Activated CD4-positive, alpha-beta T cell treated with anti-CD3 and anti-CD28 coated beads for 1 hour (primary cell): ENCODE data around the gene NFATC3.

Experiments used
- DNase-seq: peaks from one replicate; pipeline ENCODE4 v3.0.0-alpha.2; 2020

NFATC3 gene

DNA sequence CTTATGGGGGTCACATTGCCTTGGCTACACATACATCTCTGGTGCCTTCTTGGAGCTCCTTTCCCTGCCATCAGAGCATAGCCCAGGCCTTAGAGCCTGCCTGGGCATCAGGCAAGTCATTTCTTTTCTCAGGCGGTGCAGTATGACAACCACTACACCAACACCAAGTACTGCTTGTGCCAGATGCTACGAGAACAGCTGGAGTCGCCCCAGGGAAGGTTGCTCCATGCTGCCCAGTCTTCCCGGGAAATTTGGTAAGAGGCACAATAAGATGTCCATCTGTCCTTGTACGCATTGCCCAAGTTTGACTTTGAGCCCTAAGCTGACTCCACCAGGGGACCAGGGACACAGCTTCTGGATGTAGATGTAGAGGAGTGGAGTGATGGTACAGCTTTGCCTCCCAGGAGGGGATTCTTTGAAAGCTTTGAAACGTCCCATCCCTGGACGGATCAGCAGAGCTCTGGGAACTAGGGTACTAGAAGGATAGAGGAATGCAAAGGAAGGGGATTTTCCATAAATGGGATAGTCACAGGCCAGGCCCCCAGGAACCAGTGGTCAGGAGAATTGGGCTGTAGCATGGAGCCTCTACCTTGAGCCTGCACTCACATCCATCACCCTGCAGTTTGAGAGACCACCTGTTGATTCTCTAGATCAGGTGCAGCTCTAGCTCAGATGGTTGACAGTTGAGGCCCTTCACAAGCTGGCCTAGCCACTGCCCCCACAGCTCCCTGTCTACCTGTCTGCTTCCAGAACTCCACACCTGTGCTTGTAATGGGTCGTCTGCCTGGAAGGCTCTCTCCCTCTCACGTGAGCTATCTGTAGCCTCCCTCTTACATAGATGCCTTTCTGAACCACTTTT, 11.0 kb upstream of the NFATC3 start:
- no peak for DNase-seq

DNA sequence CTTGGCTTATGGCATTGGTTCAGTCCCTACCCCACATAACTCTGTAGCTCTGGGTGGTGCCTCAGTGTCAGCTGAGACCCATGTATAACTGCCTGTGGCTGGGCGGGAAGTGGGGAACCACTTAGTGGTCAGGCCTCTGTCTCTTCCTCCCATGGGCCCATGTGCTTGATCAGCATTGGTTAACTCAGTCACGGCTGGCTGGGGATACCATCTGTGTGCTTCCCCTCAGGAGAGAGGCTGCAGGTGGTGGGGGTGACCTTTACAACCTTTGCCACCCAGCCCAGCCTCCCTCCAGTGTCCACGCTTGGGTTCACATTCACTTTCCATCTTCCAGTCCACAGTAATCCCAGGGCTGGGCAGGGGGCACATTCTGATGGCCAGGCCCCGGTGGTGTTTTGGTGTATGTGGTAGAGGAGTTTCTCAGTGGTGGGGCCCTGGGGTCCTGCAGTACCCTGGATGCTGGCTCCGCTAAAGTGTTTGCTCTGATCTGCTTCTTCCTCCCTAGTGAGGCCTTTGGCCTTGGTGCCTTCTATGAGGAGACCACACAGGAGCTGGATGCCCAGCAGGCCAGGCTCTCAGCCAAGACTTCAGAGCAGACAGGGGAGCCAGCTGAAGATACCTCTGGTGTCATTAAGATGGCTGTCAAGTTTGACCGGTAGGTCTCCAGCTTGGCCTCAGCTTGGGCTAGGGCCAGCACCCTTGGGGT, 10.2 kb upstream of the NFATC3 start:
- no peak for DNase-seq

DNA sequence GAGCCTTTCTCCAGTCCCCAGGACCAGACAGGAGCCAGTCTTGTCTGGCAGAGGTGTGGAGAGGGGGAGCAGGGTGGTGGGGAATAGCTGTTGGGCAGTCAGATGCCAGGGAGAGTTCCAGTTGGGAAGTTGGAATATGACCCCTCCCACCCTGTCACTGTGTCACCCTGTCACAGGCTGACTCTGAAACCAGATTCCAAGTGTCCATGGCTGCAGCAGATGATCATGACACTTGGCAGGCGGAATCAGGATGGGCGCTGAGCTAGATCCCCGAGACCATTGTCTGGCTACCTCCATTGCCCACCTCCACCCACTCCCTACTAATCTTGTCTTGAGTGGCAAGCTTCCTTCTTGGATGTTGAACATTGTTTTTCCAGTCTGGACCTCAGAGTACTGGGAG, 9.2 kb upstream of the NFATC3 start:
- DNase-seq, result no peak

DNA sequence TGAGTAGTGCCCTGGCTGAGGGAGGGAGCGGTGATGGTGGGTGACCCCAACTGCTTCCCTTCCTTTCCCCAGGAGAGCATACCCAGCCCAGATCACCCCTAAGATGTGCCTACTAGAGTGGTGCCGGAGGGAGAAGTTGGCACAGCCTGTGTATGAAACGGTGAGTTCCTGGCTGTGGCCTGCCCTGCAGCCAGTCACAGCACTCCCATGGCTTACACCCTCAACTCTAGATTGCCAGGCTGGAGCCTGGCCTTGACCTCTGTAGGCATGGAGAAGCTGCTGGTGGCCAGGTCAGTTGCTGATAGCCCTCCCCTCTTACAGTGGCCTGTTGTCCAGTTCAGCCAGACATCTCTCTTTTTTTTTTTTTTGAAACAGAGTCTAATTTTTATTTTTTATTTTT, 8.6 kb upstream of the NFATC3 start:
- DNase-seq, result no peak

DNA sequence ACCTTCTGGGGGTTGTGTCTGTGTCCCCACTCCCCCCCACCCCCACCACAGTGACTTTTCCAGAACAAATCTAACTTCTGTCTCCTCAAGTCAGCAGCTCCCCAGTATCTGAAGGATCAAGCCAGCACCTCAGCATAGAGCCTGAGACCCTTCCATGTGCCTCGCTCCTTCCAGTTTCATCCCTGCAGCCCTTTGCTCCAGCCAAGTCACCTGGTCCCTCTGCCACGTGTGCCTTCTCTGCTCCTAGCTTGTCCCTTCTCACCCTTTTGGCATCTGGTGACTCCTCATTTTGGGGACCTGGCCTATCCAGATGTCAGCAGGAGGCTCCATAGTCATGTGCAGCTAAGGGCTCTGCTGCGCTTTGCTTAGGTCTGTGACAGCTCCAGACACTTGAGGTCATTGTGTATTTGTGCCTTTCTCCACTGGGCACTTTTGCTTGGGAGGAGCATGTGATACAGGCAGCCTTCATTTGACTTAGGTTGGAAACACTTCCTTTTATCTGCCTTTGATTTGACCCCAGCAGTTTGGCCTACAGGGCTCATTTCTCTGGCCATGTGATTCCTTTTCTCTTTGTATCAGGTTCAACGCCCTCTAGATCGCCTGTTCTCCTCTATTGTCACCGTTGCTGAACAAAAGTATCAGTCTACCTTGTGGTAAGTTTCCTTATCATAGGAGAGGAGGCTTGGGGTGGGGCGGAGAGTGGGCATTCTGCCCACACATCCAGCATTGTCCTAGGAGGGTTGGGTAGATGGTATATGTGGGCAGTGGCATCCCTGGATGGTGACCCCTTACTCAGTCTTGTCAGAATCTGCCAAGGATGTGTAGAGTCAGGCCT, 7.1 kb upstream of the NFATC3 start:
- DNase-seq, result no peak

DNA sequence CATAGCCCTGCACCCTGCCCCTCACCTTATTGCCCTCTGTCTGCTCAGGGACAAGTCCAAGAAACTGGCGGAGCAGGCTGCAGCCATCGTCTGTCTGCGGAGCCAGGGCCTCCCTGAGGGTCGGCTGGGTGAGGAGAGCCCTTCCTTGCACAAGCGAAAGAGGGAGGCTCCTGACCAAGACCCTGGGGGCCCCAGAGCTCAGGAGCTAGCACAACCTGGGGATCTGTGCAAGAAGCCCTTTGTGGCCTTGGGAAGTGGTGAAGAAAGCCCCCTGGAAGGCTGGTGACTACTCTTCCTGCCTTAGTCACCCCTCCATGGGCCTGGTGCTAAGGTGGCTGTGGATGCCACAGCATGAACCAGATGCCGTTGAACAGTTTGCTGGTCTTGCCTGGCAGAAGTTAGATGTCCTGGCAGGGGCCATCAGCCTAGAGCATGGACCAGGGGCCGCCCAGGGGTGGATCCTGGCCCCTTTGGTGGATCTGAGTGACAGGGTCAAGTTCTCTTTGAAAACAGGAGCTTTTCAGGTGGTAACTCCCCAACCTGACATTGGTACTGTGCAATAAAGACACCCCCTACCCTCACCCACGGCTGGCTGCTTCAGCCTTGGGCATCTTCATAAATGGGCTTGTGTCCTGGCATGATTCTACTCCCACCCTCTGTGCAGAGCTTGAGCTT, 6.3 kb upstream of the NFATC3 start:
- no peak for DNase-seq

DNA sequence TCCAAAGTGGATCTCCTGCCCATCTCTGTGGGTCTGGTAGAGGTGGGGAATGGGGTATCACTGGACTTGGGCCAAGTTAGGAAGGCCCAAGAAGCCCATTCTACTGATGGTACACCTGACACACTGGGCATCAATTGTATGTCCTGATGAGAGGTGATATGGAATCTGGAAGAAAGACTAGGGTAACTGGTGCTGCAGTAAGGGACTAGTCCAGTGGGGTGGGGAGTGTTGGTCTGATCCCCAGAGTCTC, 5.9 kb upstream of the NFATC3 start:
- no peak for DNase-seq

DNA sequence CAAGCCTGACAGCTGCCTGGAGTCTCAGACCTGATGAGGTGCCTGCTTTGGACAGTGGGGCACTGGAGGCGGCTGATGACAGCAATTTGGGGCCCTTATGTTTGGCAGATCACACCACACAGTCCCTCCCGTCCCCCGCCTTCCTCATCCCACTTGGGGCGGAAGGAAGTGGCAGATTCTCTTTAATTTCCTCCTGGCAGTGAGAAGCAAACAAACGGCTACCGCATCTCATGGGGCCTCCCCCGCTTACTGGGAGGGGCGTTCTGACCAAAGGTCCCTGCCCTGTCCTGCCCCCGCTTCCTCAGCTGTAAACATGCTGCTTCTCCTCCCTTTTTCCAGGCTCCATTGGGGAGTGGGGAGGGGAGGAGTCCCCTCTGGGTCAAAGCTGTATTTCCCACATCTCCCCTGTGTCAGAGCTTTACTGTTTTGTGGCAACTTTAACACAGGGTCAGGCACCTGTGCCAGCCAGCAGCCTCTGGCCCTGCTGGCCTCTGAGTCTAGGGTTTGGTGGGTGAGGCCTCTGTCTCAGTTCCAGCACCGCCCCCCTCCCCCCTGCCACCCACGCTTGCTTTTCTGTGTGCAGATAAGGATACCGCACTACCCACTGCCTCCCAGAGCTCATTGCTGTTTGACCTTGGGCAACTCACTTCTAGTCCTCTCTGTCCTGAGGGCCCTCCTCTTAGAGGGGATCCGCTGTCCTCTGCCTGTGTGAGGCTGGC, 5.4 kb upstream of the NFATC3 start:
- DNase-seq, result peak; percentile 46

DNA sequence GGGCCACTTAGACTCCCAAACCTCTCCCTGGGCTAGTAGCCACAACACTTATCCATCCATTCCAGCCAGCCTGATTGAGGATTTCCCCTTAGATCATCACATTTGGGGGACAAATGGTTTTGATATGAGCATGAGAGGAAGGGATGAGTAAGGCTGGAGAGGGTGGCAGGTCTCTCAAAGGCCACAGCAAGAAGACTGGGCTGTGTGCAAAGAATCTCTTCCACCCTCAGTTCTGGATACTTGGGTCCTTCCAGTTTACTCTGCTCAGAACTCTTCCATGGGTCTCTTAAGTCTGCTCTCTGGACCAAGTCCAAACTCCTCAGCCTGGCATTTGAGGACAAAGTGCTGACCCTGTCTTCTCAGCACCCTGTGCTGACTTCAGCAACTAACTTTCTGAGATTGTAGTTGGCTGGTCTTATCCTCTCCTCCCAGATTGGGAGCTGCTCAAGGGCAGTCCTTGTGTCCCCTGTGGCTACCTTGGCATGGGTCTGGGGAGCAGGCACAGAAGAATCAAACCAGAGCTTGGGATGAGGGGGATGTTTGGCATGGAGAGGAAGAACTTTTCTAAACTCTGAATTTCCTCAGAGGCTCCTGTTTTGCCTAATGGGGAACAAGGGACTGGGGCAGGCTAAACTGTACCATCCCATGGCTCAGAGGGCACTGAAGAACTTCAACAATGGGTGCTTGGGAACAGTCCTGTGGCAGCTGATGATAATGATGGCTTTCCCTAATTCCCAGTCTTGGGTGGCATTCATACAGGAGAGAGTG, 3.1 kb upstream of the NFATC3 start:
- DNase-seq, result no peak

DNA sequence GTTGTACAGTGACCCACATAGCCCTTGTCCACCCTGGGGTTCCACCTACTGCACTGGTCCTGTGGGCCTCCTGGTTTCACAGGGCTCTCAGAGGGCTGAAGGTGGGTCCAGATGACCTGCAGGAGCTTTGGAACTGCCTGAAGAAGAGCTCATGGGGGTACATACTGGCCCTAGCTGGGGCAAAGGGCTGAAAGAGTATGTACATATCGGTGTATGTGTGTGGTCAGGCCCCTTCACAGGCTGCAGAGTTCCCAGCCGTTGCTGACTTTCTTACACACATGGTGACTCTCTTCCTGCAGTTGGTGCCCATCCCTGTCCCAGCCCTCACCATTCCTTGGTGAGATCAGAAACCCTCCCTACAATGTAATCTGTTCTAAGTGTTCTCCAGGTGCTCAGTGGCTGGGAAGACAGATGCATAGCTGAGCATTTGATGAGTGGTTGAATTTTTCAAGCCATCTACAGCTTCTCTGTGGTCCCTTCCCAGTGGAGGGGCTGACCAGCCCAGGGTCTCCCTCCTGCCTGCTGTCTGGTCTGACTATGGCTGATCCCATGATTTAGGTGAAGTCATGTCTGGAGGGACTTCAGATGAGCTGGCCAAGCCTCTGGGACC, 2.4 kb upstream of the NFATC3 start:
- DNase-seq, result no peak

DNA sequence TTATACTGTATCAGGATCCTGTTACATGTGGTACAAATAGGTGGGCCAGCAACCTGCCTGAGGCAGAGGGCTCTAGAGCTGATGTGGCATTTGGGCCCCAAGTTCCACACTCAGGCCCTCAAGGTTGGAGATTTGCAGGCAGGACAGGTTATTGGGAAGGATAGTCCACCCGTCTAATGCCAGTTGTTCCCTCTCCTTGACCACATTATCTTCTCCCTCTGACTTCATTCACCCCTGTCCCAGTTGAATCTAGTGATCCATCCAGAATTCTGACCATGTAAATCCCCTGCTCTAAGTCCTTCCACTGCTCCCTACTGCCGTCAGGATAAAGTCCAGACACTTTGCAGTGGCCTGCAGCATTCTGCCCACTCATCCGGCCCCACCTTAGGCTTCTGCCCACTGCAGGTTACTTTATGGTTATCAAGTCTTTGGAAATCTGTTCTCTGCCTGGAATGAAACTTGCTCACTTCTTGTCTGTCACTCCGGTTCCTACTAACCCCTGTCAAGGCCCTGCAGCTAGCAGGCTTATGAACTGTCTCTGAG, 1.9 kb upstream of the NFATC3 start:
- DNase-seq, result no peak

DNA sequence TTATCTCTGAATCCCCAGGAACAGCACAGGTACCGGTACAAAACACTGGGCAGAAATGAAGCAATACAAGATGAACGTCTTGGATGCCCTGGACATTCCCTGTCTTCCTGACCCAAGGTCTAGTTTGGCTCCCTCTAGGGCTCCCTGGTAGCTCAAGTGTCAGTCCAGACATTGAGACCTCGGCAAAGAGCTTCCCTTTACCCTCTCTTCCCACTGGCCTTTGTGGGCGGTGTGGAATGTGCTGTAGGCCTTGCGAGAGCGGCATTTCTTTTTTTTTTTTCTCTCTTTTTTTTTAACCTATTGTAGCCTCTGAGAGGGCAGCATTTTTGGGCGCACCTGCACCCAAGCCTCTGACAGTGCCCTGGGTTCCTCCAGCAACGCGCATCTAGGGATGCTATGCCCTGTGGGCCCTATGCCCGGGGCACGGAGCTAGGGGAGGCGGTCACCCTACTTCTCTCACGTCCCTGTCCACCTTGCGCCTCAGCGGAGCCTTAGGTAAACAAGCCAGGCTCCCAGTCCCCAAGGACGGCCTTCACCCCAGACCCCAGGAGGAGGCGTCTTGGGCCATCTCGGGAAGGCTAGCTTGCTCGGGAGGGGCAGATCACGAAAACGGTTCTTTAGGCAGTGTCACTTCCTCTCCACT, 1.2 kb upstream of the NFATC3 start:
- no peak for DNase-seq

DNA sequence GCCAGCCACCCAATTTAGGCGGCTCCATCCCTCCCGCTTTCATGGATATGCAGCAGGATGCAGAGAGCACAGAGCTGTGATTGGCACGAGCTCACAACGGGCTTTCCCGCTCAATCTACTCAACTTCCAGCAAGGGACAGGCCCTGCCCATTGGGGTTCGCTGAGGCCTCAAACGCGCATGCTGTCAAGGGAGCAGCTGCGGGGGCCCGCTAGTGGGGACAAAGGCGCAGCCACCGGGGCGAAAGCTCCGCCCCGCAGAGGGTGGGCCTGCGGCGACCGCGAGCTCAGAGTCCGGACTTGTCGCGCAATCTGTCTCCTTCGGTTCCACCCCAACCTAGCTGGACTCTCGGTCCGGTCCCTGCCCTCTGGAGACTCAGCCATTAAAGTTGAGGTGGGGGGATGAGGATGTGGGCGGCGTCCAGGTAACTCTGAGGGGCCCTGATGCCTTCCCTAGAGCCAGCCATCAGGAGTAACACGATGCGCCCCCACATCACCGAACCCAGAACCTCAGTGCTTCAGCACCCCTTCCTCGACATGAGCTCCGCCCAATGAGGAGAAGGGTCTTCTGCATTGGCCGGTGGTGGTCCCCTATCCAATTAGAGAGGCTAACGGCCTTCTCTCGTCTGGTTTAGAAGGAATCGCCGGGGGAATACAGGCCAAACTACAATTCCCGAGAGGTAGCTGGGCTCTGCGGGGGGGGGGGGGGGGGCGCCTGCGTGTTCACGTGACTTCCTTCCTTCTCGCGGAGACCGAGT, 489 bp upstream of the NFATC3 start:
- peak; percentile 71 for DNase-seq

DNA sequence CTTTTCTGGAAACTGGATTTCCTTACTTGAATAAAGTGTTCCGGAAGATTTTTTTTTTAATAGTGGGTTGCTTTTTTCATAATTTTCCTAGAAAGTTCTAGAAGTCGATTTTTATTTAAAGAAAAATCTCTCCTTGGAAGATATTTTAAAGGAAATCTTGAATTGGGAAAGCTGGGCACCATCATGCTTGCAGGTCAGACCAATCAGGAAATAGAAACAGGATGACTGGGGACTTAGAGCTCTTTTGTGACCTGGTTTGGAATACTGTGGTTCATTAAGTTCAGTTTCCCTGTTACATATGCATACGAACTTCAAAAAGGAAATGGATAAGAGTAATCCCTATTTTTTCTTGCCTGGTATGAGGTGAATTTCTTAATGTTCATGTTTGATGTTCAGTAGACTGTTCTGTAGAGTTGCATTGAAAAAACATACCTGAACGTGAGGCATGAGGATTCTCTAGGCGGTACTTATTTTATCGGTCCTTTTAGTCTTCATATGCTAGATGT, 1.2 kb downstream of the NFATC3 start:
- DNase-seq, result no peak

DNA sequence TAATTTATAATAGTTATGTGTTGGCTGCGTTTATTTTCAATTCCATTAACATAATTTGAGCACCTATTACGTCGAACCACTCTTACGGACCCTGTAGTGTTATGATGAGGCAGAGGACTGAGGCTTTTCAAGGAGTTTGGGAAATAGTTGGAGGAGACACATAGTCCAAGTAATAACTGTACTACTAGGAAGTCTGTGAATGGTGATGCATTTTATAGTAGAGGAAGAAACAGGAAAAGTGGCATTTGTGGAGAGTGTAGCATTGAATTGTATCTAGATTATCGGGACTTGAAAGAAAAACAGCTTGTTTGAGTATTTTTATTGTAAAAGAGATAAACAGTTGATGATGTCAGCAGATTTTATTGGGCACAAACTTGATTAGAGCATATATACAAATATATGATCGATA, 1.7 kb downstream of the NFATC3 start:
- DNase-seq, result no peak

DNA sequence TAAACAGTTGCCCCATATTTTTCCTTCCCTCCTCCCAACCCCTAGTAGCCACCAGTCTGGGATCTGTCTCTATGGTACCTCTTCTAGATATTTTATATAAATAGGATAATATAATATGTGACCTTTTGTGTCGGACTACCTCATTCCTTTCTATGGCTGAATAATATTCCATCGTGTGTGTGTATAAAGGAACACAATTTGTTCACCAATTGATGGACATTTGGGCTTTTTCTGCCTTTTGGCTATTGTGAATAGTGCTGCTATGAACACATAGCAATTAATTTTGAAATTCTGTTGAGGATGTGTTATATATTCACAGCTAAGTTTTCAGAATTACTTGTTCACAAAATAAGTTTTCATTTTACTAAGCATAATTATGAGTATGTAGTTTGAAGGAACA, 2.5 kb downstream of the NFATC3 start:
- no peak for DNase-seq

DNA sequence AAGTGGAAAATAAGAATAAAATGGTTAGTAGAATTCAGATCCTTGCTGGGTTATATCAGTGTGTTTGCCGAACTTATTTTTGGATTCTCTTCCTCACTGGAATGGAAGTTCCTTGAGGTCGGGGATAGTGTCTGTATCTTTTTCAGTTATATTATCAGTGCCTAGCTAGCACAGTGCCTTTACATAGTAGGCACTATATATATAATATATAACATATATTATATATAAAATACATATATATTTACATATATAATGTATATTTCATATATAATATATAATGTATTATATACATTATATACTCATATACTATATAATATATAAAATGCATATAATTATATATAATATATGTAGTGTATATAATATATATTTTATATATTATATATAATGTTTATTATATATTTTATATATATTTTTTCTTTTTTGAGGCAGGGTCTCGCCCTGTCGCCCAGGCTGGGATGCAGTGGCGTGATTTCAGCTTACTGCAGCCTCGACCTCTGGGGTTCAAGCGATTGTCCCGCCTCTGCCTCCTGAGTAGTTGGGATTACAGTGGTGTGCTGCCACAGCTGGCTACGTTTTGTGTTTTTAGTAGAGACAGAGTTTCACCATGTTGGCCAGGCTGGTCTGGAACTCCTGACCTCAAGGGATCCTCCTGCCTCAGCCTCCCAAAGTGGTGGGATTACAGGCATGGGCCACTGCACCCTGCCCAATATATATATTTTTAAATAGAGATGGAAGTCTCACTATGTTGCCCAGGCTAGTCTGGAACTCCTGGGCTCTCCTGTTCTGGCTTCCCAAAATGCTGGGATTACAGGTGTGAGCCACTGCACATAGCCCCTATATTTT, 3.2 kb downstream of the NFATC3 start:
- DNase-seq, result no peak

DNA sequence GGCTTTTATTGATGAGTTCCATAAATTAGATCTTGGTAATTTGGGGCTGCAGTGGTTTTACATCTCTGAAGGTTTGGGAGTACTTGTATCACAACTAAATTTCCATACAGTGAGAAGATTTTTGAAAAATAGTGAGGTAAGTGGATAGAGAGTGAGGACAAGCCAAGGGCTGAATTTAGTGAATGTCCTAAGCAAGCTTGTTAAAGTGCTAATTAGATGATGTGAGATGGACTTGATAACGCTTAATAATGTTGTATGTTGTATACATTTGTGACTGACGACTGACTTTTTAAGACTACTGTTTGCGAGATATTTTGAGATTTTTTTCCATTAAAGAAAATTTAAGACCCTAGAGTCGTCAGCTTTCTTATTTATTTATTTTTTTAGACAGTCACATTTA, 3.9 kb downstream of the NFATC3 start:
- DNase-seq, result no peak

DNA sequence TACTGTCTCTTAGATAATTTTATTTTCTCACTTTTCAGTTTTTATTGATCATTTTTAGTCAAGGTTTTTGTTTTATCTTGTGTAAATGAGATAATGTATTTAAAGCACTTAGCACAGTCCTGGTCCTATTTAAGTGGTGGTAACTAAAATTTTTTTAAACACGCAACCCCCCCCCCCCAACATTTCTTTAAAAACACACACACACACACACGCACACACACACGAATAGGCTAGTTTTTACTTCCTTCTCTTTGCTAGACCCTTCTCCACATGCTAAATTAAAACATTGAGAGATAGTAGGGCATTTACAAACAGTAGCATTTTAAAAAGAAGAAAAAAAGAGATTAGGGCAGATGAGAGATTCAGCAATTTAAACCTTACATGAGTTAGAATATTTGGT, 5.0 kb downstream of the NFATC3 start:
- DNase-seq, result no peak
